BLaER1 (cell line): ENCODE data around the gene TUNAR.

Source experiments
- H3K27ac ChIP-seq: shearing (Covaris generic); formaldehyde crosslinking; 2 replicates; pipeline ENCODE4 v1.8.1; 2022
- H3K27me3 ChIP-seq: shearing (Covaris generic); formaldehyde crosslinking; 2 replicates; pipeline ENCODE4 v1.8.1; 2022
- H3K36me3 ChIP-seq: shearing (Covaris generic); formaldehyde crosslinking; 2 replicates; pipeline ENCODE4 v1.8.1; 2022
- H3K4me1 ChIP-seq: shearing (Covaris generic); formaldehyde crosslinking; 2 replicates; pipeline ENCODE4 v1.8.1; 2022
- H3K4me2 ChIP-seq: shearing (Covaris generic); formaldehyde crosslinking; 2 replicates; pipeline ENCODE4 v1.8.1; 2022
- H3K4me3 ChIP-seq: shearing (Covaris generic); formaldehyde crosslinking; 2 replicates; pipeline ENCODE4 v1.8.1; 2022
- H3K9ac ChIP-seq: shearing (Covaris generic); formaldehyde crosslinking; 2 replicates; pipeline ENCODE4 v1.8.1; 2022
- H3K9me3 ChIP-seq: shearing (Covaris generic); formaldehyde crosslinking; 2 replicates; pipeline ENCODE4 v1.8.1; 2022
- H4K20me1 ChIP-seq: shearing (Covaris generic); formaldehyde crosslinking; 2 replicates; pipeline ENCODE4 v1.8.1; 2022
- Cebpa-rat ChIP-seq: shearing (Covaris generic); IDR thresholded peaks from 2 replicates; pipeline ENCODE4 v1.8.1; 2022

Gene TUNAR

GRCh38 chr14:95838862-95839261, 37.8 kb upstream of the TUNAR start:
- H3K4me1 ChIP-seq = no peaks in the 10 kb centered on the region
- no peaks in the 10 kb centered on the region for H4K20me1 ChIP-seq
- no peak overlapping the region for H3K27ac ChIP-seq
- H3K27me3 ChIP-seq = no peaks in the 10 kb centered on the region
- no peak overlapping the region for H3K4me2 ChIP-seq
- no peak overlapping the region for H3K4me3 ChIP-seq
- no peaks in the 10 kb centered on the region for H3K36me3 ChIP-seq
- no peak for TF ChIP-seq Cebpa-rat
- H3K9me3 ChIP-seq = no peaks in the 10 kb centered on the region
- H3K9ac ChIP-seq = no peak overlapping the region

GRCh38 chr14:95840094-95840700, 36.4 kb upstream of the TUNAR start:
- H3K36me3 ChIP-seq = no peaks in the 10 kb centered on the region
- H3K27me3 ChIP-seq = no peaks in the 10 kb centered on the region
- H3K4me3 ChIP-seq = no peak overlapping the region
- no peak overlapping the region for H3K9ac ChIP-seq
- H3K9me3 ChIP-seq = no peaks in the 10 kb centered on the region
- H3K27ac ChIP-seq = no peak overlapping the region
- no peak overlapping the region for H3K4me2 ChIP-seq
- no peaks in the 10 kb centered on the region for H4K20me1 ChIP-seq
- peaks cover 3% of the 10 kb centered on the region for H3K4me1 ChIP-seq
- TF ChIP-seq Cebpa-rat = no peak

GRCh38 chr14:95841668-95842067, 35.0 kb upstream of the TUNAR start:
- Histone ChIP-seq H3K4me3 (no peak overlapping the region), H3K4me1 (peaks cover 18% of the 10 kb centered on the region), H3K9me3 (no peaks in the 10 kb centered on the region), H3K27ac (no peak overlapping the region), H3K9ac (no peak overlapping the region), H4K20me1 (no peaks in the 10 kb centered on the region), H3K27me3 (no peaks in the 10 kb centered on the region), H3K36me3 (no peaks in the 10 kb centered on the region), H3K4me2 (no peak overlapping the region)
- no peak for TF ChIP-seq Cebpa-rat

GRCh38 chr14:95849761-95850160, 26.9 kb upstream of the TUNAR start:
- TF ChIP-seq Cebpa-rat = no peak
- Histone ChIP-seq H3K9ac (no peak overlapping the region), H3K4me2 (no peak overlapping the region), H3K4me1 (peaks cover 27% of the 10 kb centered on the region), H3K4me3 (no peak overlapping the region), H3K27me3 (no peaks in the 10 kb centered on the region), H3K9me3 (no peaks in the 10 kb centered on the region), H4K20me1 (no peaks in the 10 kb centered on the region), H3K27ac (no peak overlapping the region), H3K36me3 (no peaks in the 10 kb centered on the region)

- no peak for TF ChIP-seq Cebpa-rat
- Histone ChIP-seq H3K36me3 (no peaks in the 10 kb centered on the region), H3K27ac (no peak overlapping the region), H3K4me2 (no peak overlapping the region), H3K9ac (no peak overlapping the region), H3K27me3 (no peaks in the 10 kb centered on the region), H3K4me1 (peaks cover 22% of the 10 kb centered on the region), H3K4me3 (no peak overlapping the region), H4K20me1 (no peaks in the 10 kb centered on the region), H3K9me3 (no peaks in the 10 kb centered on the region)
Measured at GRCh38 chr14:95850429-95850828, 26.2 kb upstream of the TUNAR start.

- no peak for TF ChIP-seq Cebpa-rat
- Histone ChIP-seq H3K4me2 (no peak overlapping the region), H3K27me3 (no peaks in the 10 kb centered on the region), H4K20me1 (no peaks in the 10 kb centered on the region), H3K9ac (no peak overlapping the region), H3K9me3 (no peaks in the 10 kb centered on the region), H3K4me3 (no peak overlapping the region), H3K36me3 (no peaks in the 10 kb centered on the region), H3K27ac (no peak overlapping the region), H3K4me1 (peaks cover 9% of the 10 kb centered on the region)
Measured at GRCh38 chr14:95855606-95856005, 21.0 kb upstream of the TUNAR start.

GRCh38 chr14:95857275-95857674, 19.4 kb upstream of the TUNAR start:
- Histone ChIP-seq H3K4me3 (no peak overlapping the region), H3K27me3 (no peaks in the 10 kb centered on the region), H3K9ac (no peak overlapping the region), H3K9me3 (no peaks in the 10 kb centered on the region), H4K20me1 (no peaks in the 10 kb centered on the region), H3K4me2 (peak overlapping the region; percentile 43), H3K36me3 (no peaks in the 10 kb centered on the region), H3K27ac (no peak overlapping the region), H3K4me1 (peaks cover 9% of the 10 kb centered on the region)
- no peak for TF ChIP-seq Cebpa-rat

GRCh38 chr14:95858893-95859292, 17.7 kb upstream of the TUNAR start:
- Histone ChIP-seq H3K4me3 (no peak overlapping the region), H3K36me3 (no peaks in the 10 kb centered on the region), H4K20me1 (no peaks in the 10 kb centered on the region), H3K4me2 (no peak overlapping the region), H3K9me3 (no peaks in the 10 kb centered on the region), H3K4me1 (peaks cover 9% of the 10 kb centered on the region), H3K27ac (no peak overlapping the region), H3K27me3 (no peaks in the 10 kb centered on the region), H3K9ac (no peak overlapping the region)
- no peak for TF ChIP-seq Cebpa-rat

GRCh38 chr14:95862243-95862642, 14.4 kb upstream of the TUNAR start:
- Histone ChIP-seq H3K36me3 (no peaks in the 10 kb centered on the region), H3K27me3 (no peaks in the 10 kb centered on the region), H4K20me1 (no peaks in the 10 kb centered on the region), H3K4me2 (no peak overlapping the region), H3K4me3 (no peak overlapping the region), H3K9ac (no peak overlapping the region), H3K27ac (no peak overlapping the region), H3K4me1 (peaks cover 4% of the 10 kb centered on the region), H3K9me3 (no peaks in the 10 kb centered on the region)
- no peak for TF ChIP-seq Cebpa-rat

- no peak overlapping the region for H3K4me3 ChIP-seq
- H3K9me3 ChIP-seq = no peaks in the 10 kb centered on the region
- H3K27me3 ChIP-seq = no peaks in the 10 kb centered on the region
- no peak overlapping the region for H3K9ac ChIP-seq
- H3K4me2 ChIP-seq = no peak overlapping the region
- H3K4me1 ChIP-seq = no peaks in the 10 kb centered on the region
- H3K27ac ChIP-seq = no peak overlapping the region
- H4K20me1 ChIP-seq = no peaks in the 10 kb centered on the region
- H3K36me3 ChIP-seq = no peaks in the 10 kb centered on the region
- TF ChIP-seq Cebpa-rat = no peak
Measured at GRCh38 chr14:95863295-95863694, 13.3 kb upstream of the TUNAR start.

- Histone ChIP-seq H3K9ac (no peak overlapping the region), H3K9me3 (no peaks in the 10 kb centered on the region), H4K20me1 (no peaks in the 10 kb centered on the region; the same call in 1 of the 2 replicates), H3K27me3 (peaks cover 12% of the 10 kb centered on the region; the same call in 1 of the 2 replicates), H3K27ac (no peak overlapping the region), H3K36me3 (no peaks in the 10 kb centered on the region), H3K4me1 (no peaks in the 10 kb centered on the region), H3K4me2 (no peak overlapping the region), H3K4me3 (no peak overlapping the region)
- TF ChIP-seq Cebpa-rat = no peak
Measured at GRCh38 chr14:95869776-95870175, 6.9 kb upstream of the TUNAR start.
